ENCODE data around the gene STK17B. TPM values are rescaled to one million over a fixed set of nuclear protein-coding genes. Genes with fewer than 3 reads are reported as not detected.

Gene STK17B
- total and polyA plus RNA-seq, 4 donors, result 17.1 to 30.0 (median 22.0) TPM

- no peak for ATAC-seq (ENCODE audit: low FRiP score)
- Histone ChIP-seq H3K36me3 (ENCODE audit: control insufficient read depth in 1 of 2, insufficient read depth in 2 of 2, low read length in 1 of 2) (no peaks in the 10 kb centered on the region), H3K27me3 (ENCODE audit: control insufficient read depth in 1 of 2, insufficient read depth in 2 of 2, low read length in 1 of 2) (no peaks in the 10 kb centered on the region), H3K4me1 (ENCODE audit: control insufficient read depth in 1 of 2, insufficient read depth in 2 of 2, low read length in 2 of 2) (peaks cover 0 to 2% of the 10 kb centered on the region in 2 donors), H3K9me3 (ENCODE audit: control insufficient read depth, low read length) (no peaks in the 10 kb centered on the region), H3K27ac (ENCODE audit: low read depth in 1 of 2, low read length in 2 of 2) (no peak overlapping the region), H3K4me3 (ENCODE audit: low read length in 2 of 2) (peak overlapping the region in 1 of 2 donors; percentile 71)
- intact Hi-C loops (cut with DNase I), result no loop called here
- WGBS, 2 donors, result 73 to 79% methylated on average over 5 of the region's 5 CpGs
- no peak for DNase-seq
These were observed 1.9 kb downstream of the STK17B start for GRCh38 chr2:196169516-196169915.

- intact Hi-C loops (cut with DNase I), result no loop called here
- Histone ChIP-seq H3K4me3 (ENCODE audit: low read length in 2 of 2) (no peak overlapping the region), H3K27ac (ENCODE audit: low read depth in 1 of 2, low read length in 2 of 2) (no peak overlapping the region)
These were observed 3.2 kb downstream of the STK17B start for GRCh38 chr2:196168181-196168580.

GRCh38 chr2:196167666-196168065 lies 3.7 kb downstream of the STK17B start:
- Histone ChIP-seq H3K9me3 (ENCODE audit: control insufficient read depth, low read length) (no peaks in the 10 kb centered on the region), H3K27ac (ENCODE audit: low read depth in 1 of 2, low read length in 2 of 2) (no peak overlapping the region), H3K36me3 (ENCODE audit: control insufficient read depth in 1 of 2, insufficient read depth in 2 of 2, low read length in 1 of 2) (no peaks in the 10 kb centered on the region), H3K4me1 (ENCODE audit: control insufficient read depth in 1 of 2, insufficient read depth in 2 of 2, low read length in 2 of 2) (peaks cover 0 to 2% of the 10 kb centered on the region in 2 donors), H3K4me3 (ENCODE audit: low read length in 2 of 2) (no peak overlapping the region), H3K27me3 (ENCODE audit: control insufficient read depth in 1 of 2, insufficient read depth in 2 of 2, low read length in 1 of 2) (no peaks in the 10 kb centered on the region)
- DNase-seq, result no peak
- 61 to 65% methylated on average over 2 of the region's 2 CpGs for WGBS, 2 donors
- intact Hi-C loops (cut with DNase I), result no loop called here
- no peak for ATAC-seq (ENCODE audit: low FRiP score)

More at GRCh38 chr2:196168181-196168580, 3.2 kb downstream of the STK17B start:
- no peaks in the 10 kb centered on the region for H3K27me3 ChIP-seq (ENCODE audit: control insufficient read depth in 1 of 2, insufficient read depth in 2 of 2, low read length in 1 of 2)
- H3K36me3 ChIP-seq (ENCODE audit: control insufficient read depth in 1 of 2, insufficient read depth in 2 of 2, low read length in 1 of 2), result no peaks in the 10 kb centered on the region
- WGBS, 2 donors, result 75 to 88% methylated on average over 4 of the region's 4 CpGs
- DNase-seq (no peak), ATAC-seq (ENCODE audit: low FRiP score) (no peak)
- H3K9me3 ChIP-seq (ENCODE audit: control insufficient read depth, low read length), result no peaks in the 10 kb centered on the region
- peaks cover 0 to 2% of the 10 kb centered on the region in 2 donors for H3K4me1 ChIP-seq (ENCODE audit: control insufficient read depth in 1 of 2, insufficient read depth in 2 of 2, low read length in 2 of 2)

GRCh38 chr2:196166876-196167275 lies 4.5 kb downstream of the STK17B start:
- Histone ChIP-seq H3K27me3 (ENCODE audit: control insufficient read depth in 1 of 2, insufficient read depth in 2 of 2, low read length in 1 of 2) (no peaks in the 10 kb centered on the region), H3K9me3 (ENCODE audit: control insufficient read depth, low read length) (no peaks in the 10 kb centered on the region), H3K36me3 (ENCODE audit: control insufficient read depth in 1 of 2, insufficient read depth in 2 of 2, low read length in 1 of 2) (peaks cover 0 to 3% of the 10 kb centered on the region in 2 donors), H3K4me3 (ENCODE audit: low read length in 2 of 2) (no peak overlapping the region), H3K4me1 (ENCODE audit: control insufficient read depth in 1 of 2, insufficient read depth in 2 of 2, low read length in 2 of 2) (peaks cover 0 to 2% of the 10 kb centered on the region in 2 donors), H3K27ac (ENCODE audit: low read depth in 1 of 2, low read length in 2 of 2) (no peak overlapping the region)
- WGBS, 2 donors, result 17 to 22% methylated on average over 1 of the region's 1 CpG
- ATAC-seq (ENCODE audit: low FRiP score) (no peak), DNase-seq (no peak)
- intact Hi-C loops (cut with DNase I), result no loop called here

- intact Hi-C loops (cut with DNase I), result no loop called here
- Histone ChIP-seq H3K9me3 (ENCODE audit: control insufficient read depth, low read length) (no peaks in the 10 kb centered on the region), H3K27ac (ENCODE audit: low read depth in 1 of 2, low read length in 2 of 2) (no peak overlapping the region), H3K4me1 (ENCODE audit: control insufficient read depth in 1 of 2, insufficient read depth in 2 of 2, low read length in 2 of 2) (peaks cover 0 to 2% of the 10 kb centered on the region in 2 donors), H3K4me3 (ENCODE audit: low read length in 2 of 2) (no peak overlapping the region), H3K27me3 (ENCODE audit: control insufficient read depth in 1 of 2, insufficient read depth in 2 of 2, low read length in 1 of 2) (no peaks in the 10 kb centered on the region), H3K36me3 (ENCODE audit: control insufficient read depth in 1 of 2, insufficient read depth in 2 of 2, low read length in 1 of 2) (peaks cover 0 to 3% of the 10 kb centered on the region in 2 donors)
- no peak for ATAC-seq (ENCODE audit: low FRiP score)
- no peak for DNase-seq
- 66 to 70% methylated on average over 4 of the region's 4 CpGs for WGBS, 2 donors
These were observed 6.4 kb downstream of the STK17B start for GRCh38 chr2:196165016-196165415.

GRCh38 chr2:196163285-196163684 lies 8.1 kb downstream of the STK17B start:
- no peak overlapping the region for H3K27ac ChIP-seq (ENCODE audit: low read depth in 1 of 2, low read length in 2 of 2)
- H3K27me3 ChIP-seq (ENCODE audit: control insufficient read depth in 1 of 2, insufficient read depth in 2 of 2, low read length in 1 of 2), result no peaks in the 10 kb centered on the region
- no peak overlapping the region for H3K4me3 ChIP-seq (ENCODE audit: low read length in 2 of 2)
- peaks cover 0 to 3% of the 10 kb centered on the region in 2 donors for H3K36me3 ChIP-seq (ENCODE audit: control insufficient read depth in 1 of 2, insufficient read depth in 2 of 2, low read length in 1 of 2)
- DNase-seq (no peak), ATAC-seq (ENCODE audit: low FRiP score) (no peak)
- 71 to 86% methylated on average over 4 of the region's 4 CpGs for WGBS, 2 donors
- no peaks in the 10 kb centered on the region for H3K9me3 ChIP-seq (ENCODE audit: control insufficient read depth, low read length)
- peaks cover 0 to 2% of the 10 kb centered on the region in 2 donors for H3K4me1 ChIP-seq (ENCODE audit: control insufficient read depth in 1 of 2, insufficient read depth in 2 of 2, low read length in 2 of 2)
- intact Hi-C loops (cut with DNase I), result no loop called here

- Histone ChIP-seq H3K9me3 (ENCODE audit: control insufficient read depth, low read length) (no peaks in the 10 kb centered on the region), H3K27me3 (ENCODE audit: control insufficient read depth in 1 of 2, insufficient read depth in 2 of 2, low read length in 1 of 2) (no peaks in the 10 kb centered on the region), H3K4me3 (ENCODE audit: low read length in 2 of 2) (no peak overlapping the region), H3K36me3 (ENCODE audit: control insufficient read depth in 1 of 2, insufficient read depth in 2 of 2, low read length in 1 of 2) (peaks cover 0 to 3% of the 10 kb centered on the region in 2 donors), H3K27ac (ENCODE audit: low read depth in 1 of 2, low read length in 2 of 2) (no peak overlapping the region), H3K4me1 (ENCODE audit: control insufficient read depth in 1 of 2, insufficient read depth in 2 of 2, low read length in 2 of 2) (peaks cover 0 to 2% of the 10 kb centered on the region in 2 donors)
- intact Hi-C loops (cut with DNase I), result no loop called here
- no peak for DNase-seq
- 94% methylated on average over 6 of the region's 6 CpGs for WGBS, 2 donors
- no peak for ATAC-seq (ENCODE audit: low FRiP score)
These were observed 8.7 kb downstream of the STK17B start for GRCh38 chr2:196162586-196163175.

GRCh38 chr2:196160946-196161345 lies 10.4 kb downstream of the STK17B start:
- Histone ChIP-seq H3K4me3 (ENCODE audit: low read length in 2 of 2) (no peak overlapping the region), H3K27me3 (ENCODE audit: control insufficient read depth in 1 of 2, insufficient read depth in 2 of 2, low read length in 1 of 2) (no peaks in the 10 kb centered on the region), H3K4me1 (ENCODE audit: control insufficient read depth in 1 of 2, insufficient read depth in 2 of 2, low read length in 2 of 2) (peaks cover 0 to under 1% of the 10 kb centered on the region in 2 donors), H3K9me3 (ENCODE audit: control insufficient read depth, low read length) (no peaks in the 10 kb centered on the region), H3K36me3 (ENCODE audit: control insufficient read depth in 1 of 2, insufficient read depth in 2 of 2, low read length in 1 of 2) (peaks cover 0 to 3% of the 10 kb centered on the region in 2 donors), H3K27ac (ENCODE audit: low read depth in 1 of 2, low read length in 2 of 2) (no peak overlapping the region)
- ATAC-seq (ENCODE audit: low FRiP score) (no peak), DNase-seq (no peak)
- intact Hi-C loops (cut with DNase I), result no loop called here
- WGBS, 2 donors, result 96 to 99% methylated on average over 4 of the region's 4 CpGs

- Histone ChIP-seq H3K4me1 (ENCODE audit: control insufficient read depth in 1 of 2, insufficient read depth in 2 of 2, low read length in 2 of 2) (no peaks in the 10 kb centered on the region), H3K27ac (ENCODE audit: low read depth in 1 of 2, low read length in 2 of 2) (no peak overlapping the region), H3K36me3 (ENCODE audit: control insufficient read depth in 1 of 2, insufficient read depth in 2 of 2, low read length in 1 of 2) (peaks cover 0 to 3% of the 10 kb centered on the region in 2 donors), H3K27me3 (ENCODE audit: control insufficient read depth in 1 of 2, insufficient read depth in 2 of 2, low read length in 1 of 2) (no peaks in the 10 kb centered on the region), H3K9me3 (ENCODE audit: control insufficient read depth, low read length) (no peaks in the 10 kb centered on the region), H3K4me3 (ENCODE audit: low read length in 2 of 2) (no peak overlapping the region)
- intact Hi-C loops (cut with DNase I), result no loop called here
- DNase-seq (no peak), ATAC-seq (ENCODE audit: low FRiP score) (no peak)
- 65 to 74% methylated on average over 3 of the region's 3 CpGs for WGBS, 2 donors
These were observed 11.3 kb downstream of the STK17B start for GRCh38 chr2:196160101-196160500.

Measured in aorta (tissue), 5 donors.